Stimulated activated memory B cell treated with anti-CD40 and anti-IgM and Interleukin-4, amounts not matched to agents 10 μg/mL and 1 μg/mL and 100 μg/mL, for 72 hours (primary cell): Measurements from ENCODE around the gene DLGAP1.

ENCODE experiments used
- ATAC-seq: fragments of 150-1000 bp; cut with Tn5 transposase; 2 replicates; pipeline ENCODE4 v1.10.0; 2021
- H3K27ac Mint-ChIP-seq: one replicate; pipeline ENCODE4 v1.8.0; 2022; ENCODE audit warnings: mild to moderate bottlenecking, mixed read lengths
- H3K27me3 Mint-ChIP-seq: one replicate; pipeline ENCODE4 v1.8.0; 2022; ENCODE audit warnings: mixed read lengths
- H3K36me3 Mint-ChIP-seq: one replicate; pipeline ENCODE4 v1.8.0; 2022; ENCODE audit warnings: mixed read lengths
- H3K4me1 Mint-ChIP-seq: one replicate; pipeline ENCODE4 v1.8.0; 2022; ENCODE audit warnings: mixed read lengths
- H3K4me3 Mint-ChIP-seq: one replicate; pipeline ENCODE4 v1.8.0; 2022; ENCODE audit warnings: mild to moderate bottlenecking, moderate library complexity, mixed read lengths
- H3K9me3 Mint-ChIP-seq: one replicate; pipeline ENCODE4 v1.8.0; 2022; ENCODE audit warnings: mixed read lengths

DLGAP1 gene

DNA sequence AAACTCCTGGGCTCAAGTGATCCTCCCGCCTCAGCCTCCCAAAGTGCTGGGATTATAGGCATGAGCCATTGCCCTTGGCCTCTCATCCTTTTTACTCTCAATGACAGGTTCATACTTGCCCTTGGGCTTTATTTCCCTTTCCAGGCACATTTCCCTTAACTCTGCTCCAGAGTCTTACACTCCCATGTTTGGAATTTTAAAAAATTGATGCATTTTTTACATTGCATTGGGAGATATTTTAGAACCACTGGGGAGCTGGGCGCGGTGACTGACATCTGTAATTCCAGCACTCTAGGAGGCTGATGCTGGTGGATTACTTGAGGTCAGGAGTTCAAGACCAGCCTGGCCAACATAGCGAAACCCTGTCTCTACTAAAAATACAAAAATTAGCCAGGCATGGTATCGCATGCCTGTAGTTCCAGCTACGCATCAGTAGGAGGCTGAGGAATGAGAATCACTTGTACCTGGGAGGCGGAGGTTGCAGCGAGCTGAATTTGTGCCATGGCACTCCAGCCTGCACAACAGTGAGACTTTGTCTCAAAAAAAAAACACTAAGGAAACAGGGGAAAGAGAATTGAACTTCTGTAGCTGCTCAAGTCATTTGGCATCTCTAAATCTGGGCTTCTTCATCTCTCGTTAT lies 986.9 kb downstream of the DLGAP1 start:
- Mint-ChIP-seq H3K27ac (no peak overlapping the region), H3K27me3 (no peaks in the 10 kb centered on the region), H3K4me1 (peaks cover 14% of the 10 kb centered on the region), H3K36me3 (no peaks in the 10 kb centered on the region), H3K9me3 (no peaks in the 10 kb centered on the region), H3K4me3 (no peak overlapping the region)
- no peak for ATAC-seq

DNA sequence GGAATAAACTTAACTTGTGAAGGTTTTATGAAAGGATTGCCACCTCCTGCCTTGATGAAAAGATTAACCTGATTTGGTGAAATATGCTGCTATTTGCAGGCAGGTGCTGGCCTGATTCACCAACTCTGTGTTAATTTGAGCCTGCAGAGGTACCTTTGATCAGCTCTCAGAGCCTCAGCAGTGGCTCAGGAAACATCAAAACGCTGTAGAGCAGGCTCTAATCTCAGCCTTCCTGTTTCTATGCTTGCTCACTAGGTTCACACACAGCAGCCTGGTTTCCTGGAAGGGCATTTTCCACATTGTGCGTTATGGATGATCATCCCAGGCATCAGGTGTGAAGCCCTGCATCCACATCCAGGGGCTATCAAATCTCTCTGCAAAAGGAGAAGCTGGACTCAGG lies 988.2 kb downstream of the DLGAP1 start:
- peaks cover 3% of the 10 kb centered on the region for H3K9me3 Mint-ChIP-seq
- H3K4me3 Mint-ChIP-seq = no peak overlapping the region
- no peak overlapping the region for H3K27ac Mint-ChIP-seq
- ATAC-seq = peak; percentile 27
- H3K4me1 Mint-ChIP-seq = peaks cover 9% of the 10 kb centered on the region
- H3K27me3 Mint-ChIP-seq = no peaks in the 10 kb centered on the region
- peaks cover 5% of the 10 kb centered on the region for H3K36me3 Mint-ChIP-seq

DNA sequence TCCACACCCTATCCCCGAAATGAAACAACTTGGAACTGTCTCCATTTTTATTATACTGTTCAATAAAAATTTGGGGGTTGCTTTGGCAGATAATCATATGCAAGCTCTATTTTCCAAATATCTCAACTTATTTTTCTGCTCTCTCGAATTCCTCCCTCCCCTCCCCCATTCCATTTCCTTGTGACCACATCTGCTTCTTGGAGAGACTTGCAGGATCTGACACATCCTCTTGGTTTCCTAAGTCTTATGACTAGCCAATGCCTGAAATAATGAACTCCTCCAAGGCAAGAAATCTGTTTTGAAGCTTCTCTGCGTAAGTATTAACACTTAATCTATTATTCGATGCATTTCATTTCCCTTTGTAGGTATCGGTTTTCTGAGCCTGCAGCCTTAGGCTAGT lies 989.1 kb downstream of the DLGAP1 start:
- H3K36me3 Mint-ChIP-seq = peaks cover 11% of the 10 kb centered on the region
- no peaks in the 10 kb centered on the region for H3K27me3 Mint-ChIP-seq
- no peak overlapping the region for H3K4me3 Mint-ChIP-seq
- no peak for ATAC-seq
- peaks cover 3% of the 10 kb centered on the region for H3K9me3 Mint-ChIP-seq
- H3K27ac Mint-ChIP-seq = no peak overlapping the region
- peaks cover 9% of the 10 kb centered on the region for H3K4me1 Mint-ChIP-seq

DNA sequence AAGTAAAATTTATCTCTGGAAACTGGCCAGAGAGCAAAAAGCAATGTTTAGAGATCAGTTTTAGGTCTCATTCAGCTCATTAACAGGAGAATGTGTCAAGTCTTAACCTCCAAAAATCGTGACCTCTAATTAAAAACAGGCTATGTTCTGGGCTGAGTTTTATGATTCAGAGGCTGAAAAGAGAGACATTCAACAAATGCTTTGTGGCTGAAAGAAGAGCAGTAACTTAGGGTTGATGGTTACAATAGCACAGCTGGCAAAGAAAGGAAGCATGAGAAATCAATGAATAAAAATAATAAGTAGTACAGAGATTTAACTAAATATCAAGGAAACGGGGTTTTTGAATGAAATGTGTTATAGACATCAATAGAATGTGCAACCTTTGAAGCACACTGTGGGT lies 992.1 kb downstream of the DLGAP1 start:
- peaks cover 3% of the 10 kb centered on the region for H3K9me3 Mint-ChIP-seq
- peaks cover 26% of the 10 kb centered on the region for H3K4me1 Mint-ChIP-seq
- H3K36me3 Mint-ChIP-seq = peaks cover 34% of the 10 kb centered on the region
- H3K4me3 Mint-ChIP-seq = no peak overlapping the region
- ATAC-seq = no peak
- no peak overlapping the region for H3K27ac Mint-ChIP-seq
- H3K27me3 Mint-ChIP-seq = no peaks in the 10 kb centered on the region

DNA sequence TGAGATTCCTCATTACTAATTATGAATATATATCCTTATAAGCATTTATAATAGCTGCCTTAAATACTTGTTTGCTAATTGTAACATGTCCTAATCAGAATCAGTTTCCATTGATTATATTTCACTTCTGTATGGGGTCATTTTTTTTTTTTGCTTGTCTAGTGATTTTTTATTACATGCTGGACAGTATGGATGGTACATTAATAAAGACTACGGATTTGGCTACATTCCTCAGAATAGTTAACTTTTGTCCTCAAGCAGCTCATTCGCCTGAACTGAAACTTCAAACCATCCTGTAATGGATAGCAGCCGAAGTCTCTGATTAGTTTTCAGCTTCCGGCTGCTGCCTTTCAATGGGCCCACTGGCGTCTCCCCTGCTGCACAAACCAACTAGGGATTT lies 993.4 kb downstream of the DLGAP1 start:
- no peak overlapping the region for H3K4me3 Mint-ChIP-seq
- peaks cover 33% of the 10 kb centered on the region for H3K4me1 Mint-ChIP-seq
- no peaks in the 10 kb centered on the region for H3K27me3 Mint-ChIP-seq
- peaks cover 3% of the 10 kb centered on the region for H3K9me3 Mint-ChIP-seq
- no peak for ATAC-seq
- H3K27ac Mint-ChIP-seq = no peak overlapping the region
- peaks cover 47% of the 10 kb centered on the region for H3K36me3 Mint-ChIP-seq

DNA sequence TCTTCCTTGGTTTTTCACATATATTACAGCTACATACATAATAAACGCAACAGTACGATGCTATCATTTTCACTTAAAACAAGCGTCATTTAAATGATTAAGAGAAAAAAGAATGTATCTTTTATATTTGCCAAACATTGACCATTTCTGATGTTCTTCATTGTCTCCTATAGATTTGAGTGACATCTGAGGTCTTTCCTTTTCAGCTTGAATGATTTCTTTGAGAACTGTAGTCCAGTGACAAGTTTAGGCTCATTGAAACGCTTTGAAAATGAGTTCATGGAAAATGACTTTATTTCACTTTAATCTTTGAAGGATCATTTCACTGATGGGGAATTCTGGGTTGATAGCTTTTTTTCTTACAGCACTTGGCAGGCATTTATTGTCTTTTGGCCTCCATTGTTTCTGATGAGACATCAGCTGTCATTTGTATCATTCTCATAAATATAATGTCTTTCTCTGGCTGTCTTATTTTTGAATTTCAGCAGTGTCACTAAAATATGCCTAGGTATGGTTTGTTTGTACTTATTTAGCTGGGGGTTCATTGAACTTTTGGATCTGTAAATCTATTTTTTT lies 994.2 kb downstream of the DLGAP1 start:
- Mint-ChIP-seq H3K4me3 (no peak overlapping the region), H3K9me3 (peaks cover 3% of the 10 kb centered on the region), H3K4me1 (peaks cover 25% of the 10 kb centered on the region), H3K27ac (no peak overlapping the region), H3K36me3 (peaks cover 55% of the 10 kb centered on the region), H3K27me3 (no peaks in the 10 kb centered on the region)
- no peak for ATAC-seq

DNA sequence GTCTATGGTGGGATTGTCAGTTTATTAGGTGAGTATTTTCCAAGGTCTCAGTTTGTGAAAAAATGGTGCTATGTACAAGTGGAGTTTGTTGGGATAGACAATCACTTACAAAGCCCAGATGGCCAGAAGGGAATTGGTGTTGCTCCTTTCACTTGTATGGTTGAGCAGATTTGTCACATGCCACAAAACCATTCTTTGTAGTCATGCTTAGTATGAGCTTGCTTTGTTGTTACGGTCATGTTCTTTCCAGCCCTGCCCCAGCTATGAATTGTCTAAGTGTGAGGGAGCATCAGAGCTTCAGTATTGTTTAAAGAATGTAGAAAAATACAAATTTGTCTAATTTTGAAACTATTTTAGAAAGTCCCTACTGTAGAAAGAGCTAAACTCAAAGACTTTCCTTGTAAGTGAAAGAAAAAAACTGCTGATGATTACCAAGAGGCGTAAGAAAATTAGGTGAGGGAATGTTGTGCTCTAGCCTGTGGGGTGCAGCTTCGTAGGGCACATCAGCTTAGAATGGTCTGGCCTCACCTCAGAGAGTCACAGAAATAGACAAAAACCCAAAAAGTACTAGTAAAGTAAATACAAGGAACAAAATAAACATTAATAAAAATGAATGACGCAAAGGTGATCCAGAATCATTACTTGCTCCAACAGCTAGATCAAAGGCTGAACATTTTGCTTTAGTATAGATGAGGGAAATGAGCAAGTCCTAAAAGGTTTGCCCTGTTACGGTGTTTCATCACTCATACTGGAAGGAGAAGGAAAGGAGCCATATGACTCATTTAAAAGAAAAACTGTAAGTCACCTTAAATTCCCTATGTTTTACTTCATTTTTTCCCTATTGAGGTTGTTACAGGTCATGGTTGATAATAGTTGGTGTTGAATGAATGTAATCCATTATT lies 995.9 kb downstream of the DLGAP1 start:
- peak; percentile 67 for ATAC-seq
- peak overlapping the region; percentile 85 for H3K27ac Mint-ChIP-seq
- no peaks in the 10 kb centered on the region for H3K27me3 Mint-ChIP-seq
- peaks cover 3% of the 10 kb centered on the region for H3K9me3 Mint-ChIP-seq
- H3K4me1 Mint-ChIP-seq = peaks cover 31% of the 10 kb centered on the region
- peaks cover 55% of the 10 kb centered on the region for H3K36me3 Mint-ChIP-seq
- peak overlapping the region; percentile 39 for H3K4me3 Mint-ChIP-seq

DNA sequence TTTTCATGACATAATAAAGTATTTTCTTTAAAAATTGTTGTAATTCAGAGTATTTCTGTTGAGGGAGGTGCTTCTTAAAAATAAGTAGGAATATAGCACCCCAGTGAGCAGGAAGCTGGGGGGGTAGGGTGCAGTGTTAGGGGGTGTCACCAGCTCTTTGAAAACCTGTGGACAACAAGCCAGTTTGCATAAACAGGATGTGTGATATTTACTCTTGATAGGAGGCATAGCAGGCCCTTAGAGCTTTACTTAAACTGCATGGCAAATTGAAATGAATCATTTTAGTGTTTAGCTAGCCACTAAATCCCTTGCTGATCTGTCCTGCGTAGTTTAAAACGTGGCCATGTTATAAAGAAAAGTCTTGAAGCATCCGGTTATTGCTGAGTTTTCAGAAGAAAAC lies 996.7 kb downstream of the DLGAP1 start:
- ATAC-seq = peak; percentile 69
- Mint-ChIP-seq H3K9me3 (peaks cover 3% of the 10 kb centered on the region), H3K27me3 (no peaks in the 10 kb centered on the region), H3K4me3 (peak overlapping the region; percentile 39), H3K27ac (peak overlapping the region; percentile 85), H3K4me1 (peaks cover 32% of the 10 kb centered on the region), H3K36me3 (peaks cover 55% of the 10 kb centered on the region)

DNA sequence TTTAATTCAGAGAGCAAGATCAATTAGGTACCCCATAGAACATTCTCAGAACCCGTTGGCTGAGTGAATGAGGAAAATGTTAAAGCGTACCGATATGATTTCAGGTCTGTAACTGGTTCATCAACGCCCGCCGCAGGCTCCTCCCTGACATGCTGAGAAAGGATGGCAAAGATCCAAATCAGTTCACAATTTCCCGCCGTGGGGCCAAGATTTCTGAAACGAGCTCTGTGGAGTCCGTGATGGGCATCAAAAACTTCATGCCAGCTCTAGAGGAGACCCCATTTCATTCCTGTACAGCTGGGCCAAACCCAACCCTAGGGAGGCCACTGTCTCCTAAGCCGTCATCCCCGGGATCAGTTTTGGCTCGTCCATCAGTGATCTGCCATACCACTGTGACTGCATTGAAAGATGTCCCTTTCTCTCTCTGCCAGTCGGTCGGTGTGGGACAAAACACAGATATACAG lies 997.8 kb downstream of the DLGAP1 start:
- Mint-ChIP-seq H3K27me3 (no peaks in the 10 kb centered on the region), H3K9me3 (peaks cover 3% of the 10 kb centered on the region), H3K27ac (peak overlapping the region; percentile 14), H3K4me1 (peaks cover 43% of the 10 kb centered on the region), H3K4me3 (no peak overlapping the region), H3K36me3 (peaks cover 54% of the 10 kb centered on the region)
- ATAC-seq = no peak

DNA sequence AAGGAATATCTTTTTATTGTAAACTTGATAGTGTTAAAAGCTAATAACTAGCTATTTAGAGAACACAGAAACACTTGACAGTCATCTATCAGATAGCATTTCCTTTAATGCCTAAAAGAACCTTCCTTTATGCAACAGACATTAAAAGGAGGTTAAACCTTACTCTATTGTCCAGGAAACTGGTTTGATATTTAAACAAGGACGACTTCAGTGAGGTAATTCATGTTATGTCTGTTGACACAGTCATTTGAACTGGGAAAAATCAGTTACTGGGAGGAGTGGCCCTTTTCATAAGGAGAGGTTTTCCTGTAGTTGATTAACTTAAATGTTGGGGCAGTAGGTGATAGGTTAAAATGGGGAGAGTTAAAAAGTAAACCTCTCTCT lies 998.4 kb downstream of the DLGAP1 start:
- no peaks in the 10 kb centered on the region for H3K27me3 Mint-ChIP-seq
- peaks cover 44% of the 10 kb centered on the region for H3K4me1 Mint-ChIP-seq
- no peak for ATAC-seq
- peaks cover 47% of the 10 kb centered on the region for H3K36me3 Mint-ChIP-seq
- no peaks in the 10 kb centered on the region for H3K9me3 Mint-ChIP-seq
- H3K4me3 Mint-ChIP-seq = no peak overlapping the region
- H3K27ac Mint-ChIP-seq = peak overlapping the region; percentile 14

DNA sequence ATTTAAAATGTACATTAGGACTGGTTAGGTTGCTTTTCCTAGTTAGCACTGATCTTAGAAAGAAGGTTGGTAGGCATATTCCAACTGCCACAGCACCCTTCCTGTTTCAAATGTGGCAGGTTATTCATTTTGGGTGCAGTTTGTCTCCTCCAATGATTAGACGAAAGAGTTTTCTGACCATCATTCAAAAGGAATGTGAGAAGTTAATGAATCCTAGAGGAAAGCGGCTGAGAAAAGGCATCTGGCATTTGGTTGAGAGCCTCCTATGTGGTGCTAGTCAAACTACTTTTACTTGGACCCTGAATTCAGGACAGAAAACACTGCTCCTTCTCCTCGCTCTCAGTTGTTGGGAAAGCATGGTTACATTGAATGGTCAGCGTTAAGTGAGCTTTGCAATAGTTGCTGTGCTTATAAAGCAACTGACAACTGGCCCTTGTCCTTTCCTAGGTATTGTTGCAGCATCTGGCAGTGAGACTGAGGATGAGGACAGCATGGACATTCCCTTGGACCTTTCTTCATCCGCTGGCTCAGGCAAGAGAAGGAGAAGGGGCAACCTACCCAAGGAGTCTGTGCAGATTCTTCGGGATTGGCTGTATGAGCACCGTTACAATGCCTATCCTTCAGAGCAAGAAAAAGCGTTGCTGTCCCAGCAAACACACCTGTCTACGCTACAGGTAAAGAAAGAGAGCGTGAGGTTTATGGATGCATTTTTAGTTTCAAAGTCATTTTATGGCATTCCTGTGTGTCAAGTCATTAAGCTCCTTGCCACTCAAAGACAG lies 999.0 kb downstream of the DLGAP1 start:
- Mint-ChIP-seq H3K36me3 (peaks cover 44% of the 10 kb centered on the region), H3K27ac (no peak overlapping the region), H3K4me3 (no peak overlapping the region)

DNA sequence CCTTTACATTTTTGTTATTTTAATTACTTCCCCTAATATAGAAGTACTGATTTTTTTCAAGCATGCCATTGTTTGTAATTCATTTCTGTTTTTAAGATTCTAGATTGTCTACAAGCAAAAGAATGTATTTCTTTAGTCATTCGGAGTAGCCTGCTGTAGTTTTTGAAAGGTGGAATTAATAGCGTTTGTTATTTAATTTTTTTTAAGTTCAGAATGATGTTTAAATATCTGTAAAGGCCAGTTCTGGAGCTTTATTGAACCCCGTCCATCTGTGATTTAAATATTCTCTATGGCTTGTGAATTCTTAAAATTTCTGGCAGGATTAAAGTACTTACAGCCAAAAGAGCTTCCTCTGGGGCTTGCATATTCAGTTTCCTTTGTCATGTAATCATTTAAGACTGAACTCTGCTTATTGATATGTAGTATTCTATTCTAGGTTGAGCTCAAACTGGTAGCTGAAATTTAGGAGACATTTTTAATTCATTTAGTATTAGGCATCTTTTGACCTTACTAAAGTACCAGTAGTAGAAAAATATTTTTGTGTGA lies 999.9 kb downstream of the DLGAP1 start:
- Mint-ChIP-seq H3K27ac (peak overlapping the region; percentile 99), H3K27me3 (no peaks in the 10 kb centered on the region), H3K4me3 (no peak overlapping the region), H3K36me3 (peaks cover 37% of the 10 kb centered on the region), H3K9me3 (no peaks in the 10 kb centered on the region), H3K4me1 (peaks cover 44% of the 10 kb centered on the region)
- ATAC-seq = no peak

More for the DNA sequence above, 999.0 kb downstream of the DLGAP1 start:
- no peaks in the 10 kb centered on the region for H3K9me3 Mint-ChIP-seq
- no peaks in the 10 kb centered on the region for H3K27me3 Mint-ChIP-seq
- ATAC-seq = no peak
- H3K4me1 Mint-ChIP-seq = peaks cover 44% of the 10 kb centered on the region

DNA sequence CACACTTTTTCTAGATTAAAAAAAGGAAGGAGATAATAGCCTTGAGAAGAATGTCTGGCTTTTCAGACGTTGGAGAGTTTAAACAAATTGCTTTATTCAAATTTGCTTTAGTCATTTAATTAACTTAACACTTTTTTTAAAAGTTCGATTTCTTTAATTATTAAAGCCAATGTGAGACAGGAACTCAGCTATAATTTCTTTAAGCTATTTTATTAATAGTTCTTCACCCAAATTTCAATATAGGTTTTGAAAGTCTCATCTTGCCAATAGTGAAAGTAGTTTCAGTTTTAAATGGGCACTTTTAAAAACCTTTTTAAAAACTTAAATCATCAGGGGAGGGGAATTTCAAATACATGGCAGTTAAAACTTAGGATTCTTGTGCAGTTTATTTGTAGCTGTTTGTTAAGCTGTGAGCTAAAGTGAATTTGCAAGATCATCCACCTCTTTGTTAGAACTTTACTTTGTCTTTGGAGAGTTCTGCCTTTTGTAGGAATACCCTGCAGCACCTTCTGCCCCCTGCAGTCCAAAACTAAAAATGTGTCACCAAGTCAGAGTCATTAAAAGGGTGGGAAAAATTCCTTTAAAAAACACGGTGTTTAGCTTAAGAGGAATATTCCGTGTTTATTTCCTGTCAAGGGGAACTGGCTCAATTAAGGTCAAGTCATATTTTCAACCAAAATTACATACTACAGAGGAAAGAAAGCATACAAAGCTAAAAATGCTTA lies 1000.6 kb downstream of the DLGAP1 start:
- peak overlapping the region; percentile 99 for H3K27ac Mint-ChIP-seq
- peaks cover 42% of the 10 kb centered on the region for H3K4me1 Mint-ChIP-seq
- peak overlapping the region; percentile 92 for H3K4me3 Mint-ChIP-seq
- ATAC-seq = no peak
- peaks cover 35% of the 10 kb centered on the region for H3K36me3 Mint-ChIP-seq
- H3K27me3 Mint-ChIP-seq = no peaks in the 10 kb centered on the region
- no peaks in the 10 kb centered on the region for H3K9me3 Mint-ChIP-seq
